ENCODE results near the gene SLC2A6. TPM values are rescaled to one million over a fixed set of nuclear protein-coding genes. Genes with fewer than 3 reads are reported as not detected.

Gene SLC2A6
- total and polyA plus RNA-seq, 2 experiments from 2014 or later, result 7.3 to 10.6 TPM

DNA sequence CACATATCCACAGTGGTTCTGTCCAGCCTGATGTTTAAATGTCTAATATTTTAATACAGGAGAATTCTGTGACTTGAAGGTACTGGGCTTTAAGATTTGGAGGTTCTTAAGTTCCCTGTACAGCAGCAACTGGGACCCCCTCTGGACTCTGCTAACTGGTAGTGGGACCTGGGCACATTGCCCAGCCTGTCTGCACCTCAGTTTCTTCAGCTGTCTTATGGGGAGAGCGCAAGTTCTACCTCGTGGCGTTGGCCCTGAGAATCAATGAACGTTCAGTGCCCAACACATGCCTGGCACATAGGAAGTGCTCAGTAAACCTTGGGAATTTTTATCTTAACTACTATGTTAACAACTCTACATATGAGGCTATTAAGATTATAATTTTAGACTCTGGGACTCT lies 1.4 kb downstream of the SLC2A6 start:
- Histone ChIP-seq H4K20me1 (ENCODE audit: insufficient read depth, poor library complexity, severe bottlenecking) (no peaks in the 10 kb centered on the region), H3K27me3 (peaks cover 4% of the 10 kb centered on the region), H3K9me3 (ENCODE audit: low read depth) (no peaks in the 10 kb centered on the region), H3K4me1 (ENCODE audit: insufficient read depth) (peaks cover 7% of the 10 kb centered on the region), H2AFZ (no peak overlapping the region), H3K4me3 (no peak overlapping the region), H3K4me2 (no peak overlapping the region), H3K79me2 (no peaks in the 10 kb centered on the region), H3K36me3 (replicated peaks; ENCODE audit: insufficient read depth, low read depth) (no peaks in the 10 kb centered on the region), H3K27ac (no peak overlapping the region), H3K9me2 (replicated peaks; ENCODE audit: insufficient read depth) (no peaks in the 10 kb centered on the region)
- TF ChIP-seq EZH2phosphoT487 (IDR thresholded peaks at IDR 0.05; ENCODE audit: low read depth, severe bottlenecking, unreplicated experiment) (no peak), EZH2 (IDR thresholded peaks at IDR 0.05; ENCODE audit: borderline replicate concordance) (no peak)
- TF ChIP-seq, protein P1, sequence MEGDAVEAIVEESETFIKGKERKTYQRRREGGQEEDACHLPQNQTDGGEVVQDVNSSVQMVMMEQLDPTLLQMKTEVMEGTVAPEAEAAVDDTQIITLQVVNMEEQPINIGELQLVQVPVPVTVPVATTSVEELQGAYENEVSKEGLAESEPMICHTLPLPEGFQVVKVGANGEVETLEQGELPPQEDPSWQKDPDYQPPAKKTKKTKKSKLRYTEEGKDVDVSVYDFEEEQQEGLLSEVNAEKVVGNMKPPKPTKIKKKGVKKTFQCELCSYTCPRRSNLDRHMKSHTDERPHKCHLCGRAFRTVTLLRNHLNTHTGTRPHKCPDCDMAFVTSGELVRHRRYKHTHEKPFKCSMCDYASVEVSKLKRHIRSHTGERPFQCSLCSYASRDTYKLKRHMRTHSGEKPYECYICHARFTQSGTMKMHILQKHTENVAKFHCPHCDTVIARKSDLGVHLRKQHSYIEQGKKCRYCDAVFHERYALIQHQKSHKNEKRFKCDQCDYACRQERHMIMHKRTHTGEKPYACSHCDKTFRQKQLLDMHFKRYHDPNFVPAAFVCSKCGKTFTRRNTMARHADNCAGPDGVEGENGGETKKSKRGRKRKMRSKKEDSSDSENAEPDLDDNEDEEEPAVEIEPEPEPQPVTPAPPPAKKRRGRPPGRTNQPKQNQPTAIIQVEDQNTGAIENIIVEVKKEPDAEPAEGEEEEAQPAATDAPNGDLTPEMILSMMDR (IDR thresholded peaks at IDR 0.05; ENCODE audit: poor library complexity), result no peak
- no peak for DNase-seq (ENCODE audit: low spot score)
- 91% methylated on average over 4 of the region's 4 CpGs for WGBS (ENCODE audit: low lambda C conversion rate, missing lambda C conversion rate)

DNA sequence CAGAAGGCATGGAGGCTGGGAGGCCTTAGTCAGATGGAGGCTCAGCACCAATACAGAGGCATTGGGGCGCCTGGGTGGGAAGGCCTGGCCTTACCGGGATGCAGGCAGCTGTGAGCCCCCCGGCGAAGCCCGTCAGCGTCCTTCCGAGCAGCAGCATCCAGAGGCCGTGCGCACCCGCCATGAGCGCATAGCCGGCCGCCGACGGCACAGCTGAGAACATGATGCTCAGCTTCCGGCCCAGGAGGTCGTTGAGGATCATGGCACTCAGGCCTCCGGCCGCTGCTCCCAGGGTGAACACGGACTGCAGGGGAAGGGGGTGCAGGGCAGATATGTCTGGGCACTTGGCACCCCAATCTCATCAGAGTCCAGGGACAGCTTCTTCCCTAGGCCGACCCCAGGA lies 2.0 kb downstream of the SLC2A6 start:
- peaks cover 7% of the 10 kb centered on the region for H3K4me1 ChIP-seq (ENCODE audit: insufficient read depth)
- H3K4me3 ChIP-seq, result no peak overlapping the region
- TF ChIP-seq EZH2phosphoT487 (IDR thresholded peaks at IDR 0.05; ENCODE audit: low read depth, severe bottlenecking, unreplicated experiment) (no peak), EZH2 (IDR thresholded peaks at IDR 0.05; ENCODE audit: borderline replicate concordance) (no peak)
- TF ChIP-seq, protein P1 (IDR thresholded peaks at IDR 0.05; ENCODE audit: poor library complexity), result no peak
- WGBS (ENCODE audit: low lambda C conversion rate, missing lambda C conversion rate), result 95% methylated on average over 19 of the region's 21 CpGs
- no peak for DNase-seq (ENCODE audit: low spot score)
- no peaks in the 10 kb centered on the region for H3K79me2 ChIP-seq
- no peak overlapping the region for H3K4me2 ChIP-seq
- H3K9me3 ChIP-seq (ENCODE audit: low read depth), result no peaks in the 10 kb centered on the region
- no peaks in the 10 kb centered on the region for H3K9me2 ChIP-seq (replicated peaks; ENCODE audit: insufficient read depth)
- H3K36me3 ChIP-seq (replicated peaks; ENCODE audit: insufficient read depth, low read depth), result no peaks in the 10 kb centered on the region
- no peak overlapping the region for H3K27ac ChIP-seq
- peaks cover 4% of the 10 kb centered on the region for H3K27me3 ChIP-seq
- H2AFZ ChIP-seq, result no peak overlapping the region
- H4K20me1 ChIP-seq (ENCODE audit: insufficient read depth, poor library complexity, severe bottlenecking), result no peaks in the 10 kb centered on the region

DNA sequence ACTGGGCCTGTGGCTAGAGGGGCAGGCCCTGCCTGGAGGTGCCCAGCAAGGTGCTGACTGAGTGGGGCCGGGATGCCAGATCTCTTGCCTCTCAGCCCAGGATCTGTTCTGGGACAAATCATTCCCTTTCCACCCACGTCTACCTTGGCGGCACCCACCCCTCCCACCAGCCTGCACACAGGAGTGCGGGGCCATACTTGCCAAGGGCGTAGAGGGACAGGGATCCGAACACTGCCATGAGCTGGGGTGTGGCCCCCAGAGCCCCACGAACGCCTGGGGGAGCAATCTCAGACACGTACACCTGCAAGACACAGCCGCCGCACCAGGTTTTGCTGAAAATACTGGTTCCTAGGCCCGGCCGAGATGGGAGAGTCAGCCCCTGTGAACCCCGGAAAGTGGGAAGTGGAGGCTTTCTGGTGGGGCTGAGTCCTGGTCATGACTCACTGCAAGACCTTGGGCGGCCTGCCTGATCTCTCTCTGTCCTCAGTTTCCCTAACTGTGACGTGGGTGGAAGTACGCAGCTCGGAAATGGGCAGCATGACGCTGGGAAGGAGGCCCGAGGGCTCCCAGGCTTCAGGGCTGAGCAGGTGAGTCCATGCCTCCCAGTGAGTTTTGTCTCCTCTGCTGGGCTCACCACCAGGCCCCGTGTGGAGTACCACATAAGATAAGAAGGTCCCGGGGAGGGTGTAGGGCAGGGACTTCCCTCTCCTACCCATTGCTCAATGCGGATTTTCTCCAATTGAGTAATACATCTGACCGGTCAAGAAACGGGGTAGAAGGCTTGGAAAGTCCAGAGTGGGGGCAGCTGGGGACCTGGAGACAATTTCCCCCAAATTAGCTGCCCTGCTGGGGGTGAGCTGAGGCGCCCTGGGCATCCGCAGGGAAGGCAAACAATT lies 2.6 kb downstream of the SLC2A6 start:
- no peak for DNase-seq (ENCODE audit: low spot score)
- no peak overlapping the region for H2AFZ ChIP-seq
- H3K4me3 ChIP-seq, result no peak overlapping the region

More for the DNA sequence above, 2.6 kb downstream of the SLC2A6 start:
- Histone ChIP-seq H3K27me3 (peaks cover 4% of the 10 kb centered on the region), H3K4me1 (ENCODE audit: insufficient read depth) (peaks cover 7% of the 10 kb centered on the region), H3K36me3 (replicated peaks; ENCODE audit: insufficient read depth, low read depth) (no peaks in the 10 kb centered on the region), H3K27ac (no peak overlapping the region), H3K9me2 (replicated peaks; ENCODE audit: insufficient read depth) (no peaks in the 10 kb centered on the region), H3K79me2 (no peaks in the 10 kb centered on the region), H3K9me3 (ENCODE audit: low read depth) (no peaks in the 10 kb centered on the region), H4K20me1 (ENCODE audit: insufficient read depth, poor library complexity, severe bottlenecking) (no peaks in the 10 kb centered on the region), H3K4me2 (no peak overlapping the region)
- TF ChIP-seq EZH2phosphoT487 (IDR thresholded peaks at IDR 0.05; ENCODE audit: low read depth, severe bottlenecking, unreplicated experiment) (no peak), EZH2 (IDR thresholded peaks at IDR 0.05; ENCODE audit: borderline replicate concordance) (no peak)
- TF ChIP-seq, protein P1 (IDR thresholded peaks at IDR 0.05; ENCODE audit: poor library complexity), result no peak
- 89% methylated on average over 27 of the region's 27 CpGs for WGBS (ENCODE audit: low lambda C conversion rate, missing lambda C conversion rate)
